IPS DF 4.7 (cell line): ENCODE measurements around the gene MAPK12.

Experiments
- DNase-seq: peaks from one replicate; pipeline ENCODE4 v3.0.0-alpha.2; 2013; ENCODE audit warnings: low spot score; ENCODE audit errors: extremely low read depth

MAPK12 gene

GRCh38 chr22:50261615-50262459 lies at the start of gene MAPK12:
Gene MAPK12 (minus strand): TSS chr22:50261683. CDS start chr22:50261509, 174 bp downstream.
- no peak for DNase-seq

DNA sequence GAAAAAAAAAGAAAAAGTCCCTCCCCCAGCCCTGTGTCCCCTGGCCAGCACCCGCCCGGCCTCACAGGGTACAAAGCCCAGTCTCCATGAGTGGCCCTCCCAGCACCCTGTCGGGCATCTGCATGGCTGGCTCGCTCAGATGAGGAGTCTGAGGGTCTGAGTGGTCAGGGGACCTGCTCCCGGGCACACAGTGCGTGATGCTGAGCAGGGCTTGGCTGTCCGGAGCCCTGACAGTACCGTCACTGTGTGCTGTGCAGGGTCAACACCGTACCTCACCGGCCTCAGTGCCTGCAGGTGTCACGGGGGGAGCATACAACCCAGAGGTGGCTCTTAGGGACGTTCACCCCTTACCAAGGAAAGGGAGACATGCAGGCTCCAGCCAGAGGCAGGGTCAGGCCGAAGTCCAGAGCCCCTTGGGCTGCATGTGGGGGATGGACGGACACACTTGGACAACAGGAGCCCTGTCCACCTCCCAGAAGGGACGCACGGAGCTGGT lies 49.5 kb upstream of the MAPK12 start:
- no peak for DNase-seq

DNA sequence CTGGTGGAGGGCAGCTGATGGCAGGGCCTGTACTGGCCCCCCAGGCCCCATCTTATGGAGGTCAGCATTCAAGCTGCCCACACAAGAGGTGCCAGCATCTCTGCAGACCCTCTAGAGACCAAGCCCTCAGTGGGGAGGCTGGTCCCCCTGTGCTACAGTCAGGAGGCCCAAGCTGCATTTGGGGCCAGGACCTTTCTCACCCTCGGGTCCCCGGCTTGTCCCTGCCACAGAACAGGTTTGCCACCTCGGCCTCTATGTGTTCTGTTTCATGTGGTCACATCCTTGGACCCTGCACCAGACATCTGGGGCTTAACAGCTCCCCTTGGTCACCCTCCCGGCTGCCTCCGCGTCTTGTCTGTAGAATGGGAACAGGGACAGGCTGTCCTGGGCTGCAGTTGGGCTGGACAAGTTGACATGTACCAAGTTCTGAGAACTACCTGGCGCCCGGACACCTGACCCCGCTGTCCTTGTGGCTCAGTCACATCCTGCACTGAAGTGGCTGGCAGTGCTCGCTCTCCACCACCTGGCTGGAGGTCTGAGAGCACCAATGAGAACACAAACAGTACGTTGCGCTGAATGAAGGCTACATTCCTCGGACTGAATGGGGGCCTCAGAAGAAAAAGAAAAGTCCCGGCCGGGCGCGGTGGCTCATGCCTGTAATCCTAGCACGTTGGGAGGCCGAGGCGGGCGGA lies 48.7 kb upstream of the MAPK12 start:
- no peak for DNase-seq

DNA sequence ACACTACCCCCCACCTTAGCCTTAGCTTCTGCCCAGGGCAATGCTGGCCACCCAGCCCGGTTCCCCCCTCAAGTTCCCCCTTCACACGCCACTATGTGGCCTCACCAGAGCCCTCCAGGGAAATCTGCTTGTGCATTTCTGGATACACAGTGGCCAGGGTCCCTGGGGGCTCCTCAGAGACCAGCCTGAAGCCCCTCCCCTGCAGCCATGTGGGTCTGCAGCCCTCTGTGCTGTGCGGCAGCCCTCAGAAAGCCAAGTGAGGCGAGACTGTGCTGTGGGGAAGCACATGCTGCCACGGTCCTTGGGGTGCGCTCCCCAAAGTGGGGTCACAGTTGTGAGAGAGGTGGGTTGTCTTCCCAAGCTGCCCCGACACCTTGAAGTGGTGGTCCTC lies 48.1 kb upstream of the MAPK12 start:
- DNase-seq: no peak

- no peak for DNase-seq
Observed at GRCh38 chr22:50308986-50309600, 47.6 kb upstream of the MAPK12 start.

DNA sequence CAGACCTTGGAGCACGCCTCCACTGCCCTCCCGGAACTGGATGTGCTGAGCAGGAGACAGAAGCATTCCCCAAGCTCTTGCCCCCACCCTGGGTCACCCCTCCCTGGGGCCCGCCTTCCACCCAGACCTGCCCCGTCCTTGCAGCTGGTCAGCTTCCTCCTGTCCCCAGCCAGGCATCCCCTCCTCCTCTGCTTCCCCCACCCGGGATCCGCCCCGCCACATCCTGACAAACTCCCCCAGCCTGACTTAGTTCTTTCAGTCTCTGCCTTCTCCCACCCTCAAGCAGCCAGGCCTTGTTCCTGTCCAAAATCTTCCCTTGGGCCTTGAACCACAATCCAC lies 47.1 kb upstream of the MAPK12 start:
- no peak for DNase-seq

DNA sequence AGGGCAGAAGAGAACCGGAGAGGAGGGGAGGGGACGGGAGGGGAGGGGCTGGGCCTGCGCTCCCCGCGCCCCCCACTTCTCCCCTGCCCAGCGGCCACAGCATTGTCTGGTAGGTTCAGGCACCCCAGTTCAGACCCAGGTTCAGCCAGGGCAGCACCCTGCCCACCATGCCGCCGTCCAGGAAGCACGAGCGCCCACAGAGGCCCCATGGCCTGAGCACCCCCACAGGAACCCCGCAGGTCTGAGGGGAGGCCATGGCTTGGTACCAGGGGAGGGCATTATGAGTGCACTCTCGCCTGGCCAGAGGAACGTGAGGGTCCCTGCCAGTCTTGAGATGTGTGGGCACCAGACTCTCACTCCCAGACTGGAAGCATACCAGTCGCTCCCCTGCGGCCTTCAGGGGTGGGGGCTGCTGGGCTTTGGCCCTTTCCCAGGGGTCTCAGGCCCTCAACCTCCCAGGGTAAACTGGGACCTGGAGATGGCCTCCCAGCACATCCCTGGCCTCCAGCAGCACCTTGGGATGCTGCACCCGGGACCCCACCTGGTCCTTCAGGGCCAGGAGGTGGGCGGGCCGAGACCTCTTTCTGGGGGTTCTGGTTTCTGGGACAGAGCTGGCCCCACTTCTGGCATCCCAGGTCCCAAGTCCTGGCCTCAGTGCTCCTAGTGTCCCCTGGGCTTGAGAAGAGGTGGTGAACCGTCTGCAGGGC lies 46.6 kb upstream of the MAPK12 start:
- DNase-seq: no peak

GRCh38 chr22:50306753-50307749 lies 45.6 kb upstream of the MAPK12 start, which contains the start of gene PLXNB2:
Gene PLXNB2 (minus strand): TSS chr22:50307646. CDS start chr22:50290584, 17,062 bp downstream.
- DNase-seq: no peak

- DNase-seq: no peak
Observed at GRCh38 chr22:50305923-50306566, 44.6 kb upstream of the MAPK12 start.

DNA sequence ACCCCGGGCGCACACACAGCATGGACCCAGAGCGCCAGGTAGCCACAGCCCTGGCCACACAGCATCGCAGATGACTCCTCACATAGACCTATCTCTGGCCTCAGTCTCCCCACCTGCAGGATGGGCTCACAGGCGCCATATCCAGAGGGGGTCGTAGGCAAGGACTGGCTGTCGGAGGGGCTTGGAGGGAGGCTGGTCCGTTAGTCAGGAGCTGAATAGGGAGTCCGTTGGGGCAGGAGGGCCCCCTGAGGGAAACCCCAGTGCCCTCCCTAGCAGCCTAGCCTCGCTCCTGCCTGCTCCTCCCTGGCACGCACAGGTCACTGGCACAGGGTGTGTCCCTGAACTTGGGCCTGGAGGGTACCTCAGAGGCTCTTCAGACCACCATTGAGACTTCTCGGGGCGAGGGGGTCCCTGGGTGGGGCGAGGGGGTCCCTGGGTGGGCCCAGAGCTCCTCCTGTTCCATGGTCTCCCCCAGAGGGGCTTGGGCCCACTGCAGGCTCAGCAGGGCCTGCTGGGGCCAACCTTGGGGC lies 44.0 kb upstream of the MAPK12 start:
- no peak for DNase-seq

- DNase-seq: no peak
Observed at GRCh38 chr22:50304528-50305392, 43.3 kb upstream of the MAPK12 start.

- DNase-seq: no peak
Observed at GRCh38 chr22:50303848-50304527, 42.5 kb upstream of the MAPK12 start.

DNA sequence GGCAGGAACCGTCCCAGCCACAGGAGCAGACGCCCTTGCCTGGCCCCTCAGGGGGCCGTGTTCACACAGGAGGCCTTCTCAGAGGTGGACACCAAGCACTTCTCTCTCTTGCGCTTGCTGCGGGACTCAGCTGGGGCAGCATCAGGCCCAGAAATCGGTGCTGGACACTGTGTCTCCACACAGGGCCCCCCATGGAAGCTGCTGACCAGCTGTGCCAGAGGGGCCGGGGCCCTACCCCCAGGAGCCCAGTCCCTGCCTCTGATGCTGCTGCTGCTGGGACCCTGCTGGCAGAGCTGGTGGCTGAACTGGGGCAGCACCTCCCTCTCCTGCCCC lies 42.0 kb upstream of the MAPK12 start:
- no peak for DNase-seq

GRCh38 chr22:50302564-50302963 lies 41.1 kb upstream of the MAPK12 start:
- no peak for DNase-seq

DNA sequence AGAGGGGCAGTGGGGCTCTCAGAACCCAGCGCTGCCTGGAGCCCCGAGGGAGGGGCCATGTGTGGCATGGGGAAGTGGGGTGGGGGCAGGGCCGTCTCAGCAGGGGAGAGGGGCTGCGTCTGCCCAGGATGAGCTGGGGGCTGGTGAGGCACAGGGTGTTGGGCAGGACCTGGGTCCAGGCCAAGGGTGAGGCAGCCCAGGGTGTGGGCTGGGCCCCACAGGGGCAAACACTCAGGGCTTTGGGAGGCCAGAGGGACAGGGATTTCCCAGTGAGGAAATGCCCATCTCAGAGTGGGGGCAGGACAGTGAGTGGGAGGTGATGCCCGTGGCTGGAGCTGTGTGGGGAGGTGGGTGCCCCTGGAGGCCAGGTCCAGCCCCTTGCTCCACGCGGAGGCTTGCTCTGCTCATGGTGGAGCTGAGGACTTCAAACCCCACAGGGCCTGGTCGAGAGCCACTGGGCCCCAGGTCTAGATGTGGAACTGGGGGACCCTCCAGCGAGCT lies 40.6 kb upstream of the MAPK12 start:
- DNase-seq: no peak

DNA sequence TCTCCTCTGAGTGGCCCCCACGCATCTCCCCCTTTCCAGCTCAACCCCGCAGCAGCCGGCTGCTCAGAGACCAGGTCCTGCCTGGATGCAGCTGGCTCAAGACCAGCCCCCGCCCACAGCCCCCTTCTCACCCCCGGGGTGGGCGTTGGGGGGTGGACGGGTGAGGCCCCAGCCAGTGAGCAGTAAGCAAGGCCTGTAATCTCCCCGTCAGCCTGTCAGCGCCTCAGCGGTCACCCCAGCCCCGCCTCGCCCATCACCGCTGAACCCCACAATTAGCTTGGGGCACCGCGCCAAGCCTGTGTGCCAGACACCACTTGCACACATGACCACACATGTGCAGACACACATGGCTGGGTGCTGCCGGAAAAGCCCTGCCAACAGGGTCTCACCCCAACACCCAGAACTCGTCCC lies 40.1 kb upstream of the MAPK12 start:
- DNase-seq: no peak

GRCh38 chr22:50300620-50301257 lies 39.3 kb upstream of the MAPK12 start:
- no peak for DNase-seq
